HG02759 (cell line): ENCODE data around the gene TRAF3IP3.

Experiments
- ATAC-seq: cut with Tn5 transposase; IDR thresholded peaks from one replicate; pipeline ENCODE4 v1.9.1; 2021; ENCODE audit warnings: mild to moderate bottlenecking, moderate library complexity; ENCODE audit not compliant: unreplicated experiment

The TRAF3IP3 gene

DNA sequence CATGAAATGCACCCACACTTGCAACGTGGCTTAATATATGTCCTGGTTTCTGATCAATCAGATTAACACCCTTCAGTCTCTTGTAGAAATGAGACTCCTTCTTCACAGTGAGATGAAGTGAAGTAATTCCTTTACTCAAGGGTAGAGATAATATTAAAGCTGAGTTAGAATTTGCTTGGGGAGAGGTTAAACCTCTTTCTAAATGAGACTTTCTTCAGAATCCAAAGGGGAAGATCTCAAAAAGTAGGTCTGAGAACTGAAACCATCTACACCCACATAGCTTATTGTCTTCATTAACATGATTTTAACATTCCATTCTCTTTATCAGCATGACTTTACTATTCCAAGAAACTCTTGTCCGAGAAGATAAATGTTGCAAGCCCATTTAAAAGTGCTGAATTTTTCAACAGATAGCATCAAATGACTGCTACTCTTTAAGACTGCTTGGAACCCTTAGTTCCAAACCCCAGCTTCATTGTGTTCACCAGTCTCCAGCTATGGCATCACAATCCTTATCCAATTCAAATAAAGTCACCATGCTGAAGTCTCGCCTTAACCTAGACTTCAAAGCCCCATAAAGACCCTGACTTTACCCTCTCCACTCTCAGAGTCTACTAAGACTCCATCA is 19.2 kb upstream of the TRAF3IP3 start:
- ATAC-seq: no peak

- no peak for ATAC-seq
These were observed 18.7 kb upstream of the TRAF3IP3 start for GRCh38 chr1:209737118-209737505.

- ATAC-seq: no peak
These were observed 17.6 kb upstream of the TRAF3IP3 start for GRCh38 chr1:209738270-209738669.

DNA sequence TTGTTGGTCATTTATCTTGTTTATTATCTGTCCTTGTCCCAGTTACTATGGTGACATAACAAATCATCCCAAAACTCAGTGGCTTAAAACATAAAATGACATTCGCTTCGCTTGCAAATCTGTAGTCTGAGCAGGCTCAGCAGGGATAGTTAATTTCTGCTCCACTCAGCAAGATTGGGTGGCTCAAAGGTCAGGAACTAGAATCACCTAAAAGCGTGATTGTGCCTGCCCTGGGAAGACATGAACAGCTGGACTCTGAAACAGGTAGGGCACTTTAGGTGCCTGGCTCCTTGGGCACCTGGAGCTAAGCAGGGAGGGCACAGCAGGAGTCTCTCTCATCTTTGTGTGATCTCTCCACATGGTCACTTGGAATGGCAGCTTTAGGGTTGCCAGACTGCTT is 14.7 kb upstream of the TRAF3IP3 start:
- ATAC-seq: no peak

DNA sequence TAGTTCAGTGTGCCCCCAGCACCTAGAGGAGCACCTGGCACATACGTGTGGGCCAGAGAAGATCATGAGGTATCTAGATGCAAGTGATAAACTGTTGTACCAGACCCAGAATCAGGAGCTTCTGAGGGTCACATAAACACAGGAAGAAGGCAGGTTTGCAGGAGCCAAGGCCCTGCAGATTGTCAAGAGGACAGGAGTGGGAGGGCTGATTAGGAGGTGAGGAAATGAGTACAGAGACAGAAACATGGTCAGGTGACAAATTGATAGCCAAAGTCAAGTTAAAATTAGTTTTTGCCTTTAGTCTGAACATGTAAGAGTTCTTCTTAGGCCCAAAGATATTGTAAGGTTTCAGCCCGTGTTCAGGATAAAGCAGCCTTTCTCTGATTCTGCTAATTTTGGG is 14.0 kb upstream of the TRAF3IP3 start:
- ATAC-seq: no peak

DNA sequence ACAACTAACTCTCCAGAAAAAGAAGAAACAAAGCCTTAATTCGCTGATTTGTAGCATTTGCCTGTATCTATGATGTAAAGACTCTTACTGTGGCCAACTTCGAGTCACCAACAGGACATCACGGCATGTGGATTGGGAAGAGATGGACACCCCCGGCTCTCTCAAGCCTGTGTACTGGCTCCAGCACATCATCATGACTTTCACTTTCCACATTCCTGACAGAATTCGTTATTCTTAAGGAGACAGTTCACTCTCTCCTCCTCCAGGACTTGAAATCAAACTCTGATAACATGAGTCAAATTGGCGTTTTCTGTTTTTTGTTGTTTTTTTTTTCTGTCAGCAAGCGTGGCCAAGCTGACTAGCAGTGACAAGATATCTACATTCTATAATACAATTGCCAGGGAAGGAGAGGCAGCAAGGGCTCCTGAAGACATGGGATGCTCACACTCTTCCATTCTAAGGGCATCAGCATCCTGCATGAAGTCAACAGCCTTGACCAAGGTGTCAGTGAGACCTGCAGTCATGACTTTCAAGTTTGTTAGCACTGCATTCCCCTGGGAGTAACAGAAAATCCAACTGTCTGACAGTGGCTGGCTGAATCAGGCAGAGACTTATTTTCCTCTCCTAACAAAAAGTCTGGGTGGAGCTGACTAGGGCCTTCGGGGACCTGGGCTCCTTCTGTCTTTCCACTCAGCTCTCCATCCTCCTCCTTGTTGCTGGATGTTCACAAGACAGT is 13.3 kb upstream of the TRAF3IP3 start:
- ATAC-seq: no peak

GRCh38 chr1:209743145-209743482 is 12.7 kb upstream of the TRAF3IP3 start:
- no peak for ATAC-seq

DNA sequence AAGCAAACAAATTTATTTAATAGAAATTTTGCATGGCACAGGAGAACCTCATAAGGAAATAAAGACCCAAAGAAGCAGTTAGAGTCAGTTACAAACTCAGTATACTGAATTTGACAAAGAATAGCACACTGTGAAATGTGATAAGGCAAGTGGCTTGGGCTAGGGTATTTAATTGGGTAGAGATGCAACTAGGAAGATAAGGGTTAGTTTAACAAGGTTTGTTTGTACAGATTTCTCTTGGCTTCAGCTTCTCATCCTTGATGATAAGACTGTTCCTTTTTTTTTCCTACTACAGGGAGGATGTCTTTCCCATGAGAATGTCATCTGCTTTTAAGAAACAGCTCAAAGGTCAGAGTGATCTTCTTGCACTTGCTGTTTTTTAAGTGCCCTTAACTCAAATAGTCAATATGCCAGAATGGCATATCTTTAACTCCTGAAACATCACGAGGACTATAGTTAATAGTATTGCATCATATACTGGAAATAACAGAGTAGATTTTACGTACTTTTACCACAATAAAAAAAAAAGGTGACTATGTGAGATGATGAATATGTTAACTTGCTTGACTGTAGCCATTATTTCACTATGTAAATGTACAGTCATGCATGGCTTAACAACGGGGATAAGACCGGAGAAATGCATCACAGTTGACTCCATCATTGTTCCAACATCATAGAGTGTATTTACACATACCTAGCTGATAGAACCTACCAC is 9.2 kb upstream of the TRAF3IP3 start:
- ATAC-seq: no peak

DNA sequence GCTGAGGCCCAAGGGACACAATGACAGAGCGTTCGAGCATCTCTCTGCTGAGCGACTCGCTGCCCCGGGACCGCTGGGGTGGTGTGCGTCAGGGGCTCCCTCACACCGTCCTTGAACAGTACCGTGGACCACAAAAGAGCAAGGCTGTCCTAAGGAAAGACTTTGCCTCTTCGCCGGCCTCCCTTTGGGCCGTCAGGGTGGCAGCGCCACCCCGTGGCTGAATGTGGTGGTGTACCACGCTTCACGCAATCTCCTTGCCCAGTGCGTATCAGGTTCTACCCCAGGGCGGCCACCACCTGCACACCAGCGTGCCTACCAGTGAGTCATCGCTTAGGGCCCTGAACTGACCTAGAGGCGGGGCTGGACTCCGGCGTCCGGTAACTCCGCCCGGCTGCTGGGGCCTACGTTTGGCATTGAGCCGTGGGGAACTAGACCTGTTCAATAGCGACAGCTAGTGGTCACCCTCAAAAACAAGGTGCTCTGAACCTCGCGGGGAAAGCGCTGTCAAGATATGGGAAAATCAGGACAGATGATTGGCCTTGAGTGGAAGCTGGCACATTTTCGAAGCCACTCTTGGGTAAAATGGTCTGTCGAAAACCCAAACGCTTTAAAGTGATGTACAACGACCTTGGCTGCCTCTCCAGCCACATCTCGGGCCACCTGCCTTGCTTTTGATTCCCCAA is 8.1 kb upstream of the TRAF3IP3 start:
- ATAC-seq: peak; percentile 77

DNA sequence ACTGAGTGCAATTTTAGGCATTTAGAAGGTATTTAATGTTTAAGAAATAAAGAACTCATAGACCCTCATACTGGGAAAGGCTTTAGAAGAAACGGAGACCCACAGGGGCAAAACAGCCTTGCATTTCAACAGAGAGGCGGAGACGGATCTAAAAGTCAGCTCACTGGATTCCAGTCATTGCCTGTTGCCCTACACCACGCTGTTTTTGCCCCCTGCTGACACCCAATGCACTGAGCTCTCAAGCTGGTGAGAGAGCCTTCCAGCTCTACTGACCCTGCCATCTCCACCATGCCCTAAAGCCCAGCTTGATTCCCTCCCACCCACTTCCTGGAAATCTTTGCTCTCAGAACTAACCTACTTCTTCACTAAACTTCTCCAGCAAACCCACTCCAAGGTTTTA is 7.2 kb upstream of the TRAF3IP3 start:
- no peak for ATAC-seq

DNA sequence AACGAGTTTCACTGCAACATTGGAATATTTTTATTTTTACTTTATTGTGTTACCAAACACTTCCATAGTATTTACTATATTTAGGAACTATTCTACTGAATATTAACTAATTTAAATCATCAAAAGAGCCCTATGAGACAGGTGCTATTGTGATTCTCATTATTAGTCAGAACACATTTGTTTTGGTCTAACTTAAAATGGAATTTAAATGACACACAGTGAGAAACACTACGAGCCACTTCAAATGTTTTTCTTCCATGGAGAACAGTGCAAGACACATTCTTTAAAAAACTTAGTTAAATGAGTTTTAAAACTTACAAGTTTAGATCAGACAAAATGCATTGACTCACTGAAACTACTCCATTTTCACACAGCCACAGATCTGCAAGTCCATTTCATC is 6.6 kb upstream of the TRAF3IP3 start:
- no peak for ATAC-seq

GRCh38 chr1:209749670-209750323 is 6.1 kb upstream of the TRAF3IP3 start:
- ATAC-seq: no peak

- ATAC-seq: peak; percentile 50
These were observed 4.1 kb upstream of the TRAF3IP3 start for GRCh38 chr1:209751627-209752231.

DNA sequence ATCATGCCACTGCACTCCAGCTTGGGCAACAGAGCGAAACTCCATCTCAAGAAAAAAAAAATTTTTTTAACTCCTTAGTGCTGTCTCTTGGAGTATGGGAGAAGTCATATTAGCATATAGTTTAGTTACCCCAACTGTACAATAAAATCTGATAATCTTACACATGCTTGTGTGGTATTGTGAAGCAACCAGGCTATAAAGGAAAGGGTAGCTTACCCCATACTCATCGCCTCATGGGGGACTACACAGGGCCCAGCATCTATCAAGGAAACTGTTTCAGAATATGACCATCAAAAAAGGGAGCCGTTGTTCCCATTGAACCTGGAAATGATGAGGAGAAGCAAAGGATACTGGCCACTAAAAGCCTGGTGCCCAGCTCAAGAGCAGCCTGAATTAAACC is 3.0 kb upstream of the TRAF3IP3 start:
- ATAC-seq: no peak

- ATAC-seq: no peak
These were observed 597 bp upstream of the TRAF3IP3 start for GRCh38 chr1:209755256-209755655.

DNA sequence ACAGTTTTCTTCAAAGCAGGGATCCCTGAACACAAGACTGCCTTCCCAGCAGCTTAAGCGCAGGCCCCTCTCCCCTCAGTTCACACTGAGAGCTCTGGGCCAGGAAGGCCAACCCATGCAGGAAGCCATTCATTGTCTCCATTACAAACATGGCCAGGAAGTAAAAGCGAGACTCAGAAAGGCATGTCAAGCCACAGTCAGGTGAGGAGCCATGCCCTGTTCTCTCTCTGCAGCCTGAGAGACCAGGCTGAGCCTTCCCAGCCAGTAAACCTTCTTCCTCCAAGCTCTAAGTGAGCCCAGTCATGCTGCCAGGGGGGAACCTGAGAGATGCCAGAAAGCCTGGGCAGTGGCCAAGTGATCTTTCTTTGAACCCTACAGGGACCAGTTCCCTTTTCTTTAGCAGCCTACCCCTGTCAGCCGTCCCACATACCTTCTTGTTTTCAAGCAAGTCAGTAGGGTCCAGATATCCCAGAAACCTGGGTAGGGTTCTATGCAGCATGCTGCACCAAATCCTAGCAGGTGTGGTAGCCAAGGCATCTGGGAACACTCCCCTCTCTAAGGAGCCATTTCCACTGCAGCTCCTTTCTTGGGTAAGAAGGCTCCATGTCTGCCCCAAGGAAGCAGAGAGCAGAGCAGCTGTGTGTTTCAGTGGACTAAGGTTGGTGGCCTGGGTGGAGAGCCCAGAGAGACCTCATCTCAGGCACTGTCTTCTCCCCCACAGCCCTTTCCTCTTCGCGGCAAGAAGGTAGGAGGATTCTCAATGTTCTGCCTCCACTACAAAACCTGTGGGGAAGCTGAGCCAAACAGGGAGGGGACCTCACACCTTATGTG is 977 bp downstream of the TRAF3IP3 start:
- ATAC-seq: peak; percentile 33

DNA sequence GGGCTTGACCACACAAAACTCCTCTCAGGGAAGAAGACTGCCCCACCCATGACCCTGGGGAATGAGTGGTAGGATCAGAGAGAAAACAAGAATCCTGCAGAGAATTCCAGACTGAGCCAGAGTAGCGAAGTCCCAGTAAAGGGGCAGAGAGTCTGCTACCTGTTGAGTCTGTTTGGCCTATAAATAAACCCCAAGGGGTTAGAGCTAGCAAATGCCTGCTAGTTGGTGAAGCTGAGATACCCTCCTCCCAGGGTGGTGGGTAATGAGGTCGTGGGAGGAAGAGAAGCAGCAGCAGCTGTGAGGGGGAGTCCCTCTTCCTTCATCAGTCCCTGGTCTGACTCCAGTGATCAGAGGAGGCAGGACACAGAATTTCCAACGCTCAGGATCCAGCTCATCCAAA is 2.5 kb downstream of the TRAF3IP3 start:
- ATAC-seq: no peak

GRCh38 chr1:209759829-209760359 is 4.0 kb downstream of the TRAF3IP3 start:
- ATAC-seq: no peak

GRCh38 chr1:209761011-209761635 is 5.3 kb downstream of the TRAF3IP3 start:
- no peak for ATAC-seq
